Measurements from ENCODE around the gene KATNAL1.

Gene KATNAL1

DNA sequence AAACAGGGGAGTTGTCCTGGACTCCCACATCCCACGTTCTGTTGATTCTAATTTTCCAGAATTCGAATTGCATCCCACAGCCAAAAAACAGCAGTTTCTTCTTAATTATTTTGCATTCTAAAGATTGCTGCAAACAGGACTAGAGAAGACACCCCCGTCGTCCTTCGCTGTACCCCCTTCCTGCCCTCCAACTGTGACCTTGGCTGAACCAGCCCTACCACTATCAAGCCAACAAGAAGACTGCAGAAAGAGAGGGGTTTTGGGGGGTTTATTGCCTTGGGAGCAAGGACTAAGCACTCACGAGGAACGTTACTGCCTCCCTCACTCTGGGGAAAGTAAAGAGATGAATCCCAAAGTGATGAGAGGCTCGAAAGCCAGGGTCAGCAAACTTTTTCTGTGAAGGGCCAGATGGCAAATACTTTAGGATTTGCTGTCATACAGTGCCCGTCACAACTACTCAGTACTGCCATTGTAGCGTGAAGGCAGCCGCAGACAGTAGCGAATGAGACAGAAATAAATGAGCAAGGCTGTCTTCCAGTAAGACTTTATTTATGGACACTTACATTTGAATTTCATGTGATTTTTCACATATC, 32.5 kb upstream of the KATNAL1 start:
- no peak for DNase-seq
- H3K4me3 ChIP-seq (ENCODE audit: low read length) = no peak overlapping the region
- no peaks in the 10 kb centered on the region for H3K27me3 ChIP-seq (replicated peaks; ENCODE audit: insufficient read depth, low read length)
- H3K4me1 ChIP-seq (ENCODE audit: low read length) = no peaks in the 10 kb centered on the region
- no peaks in the 10 kb centered on the region for H3K9me2 ChIP-seq (replicated peaks; ENCODE audit: insufficient read depth, low read length)
- H3K4me2 ChIP-seq (ENCODE audit: low read depth, low read length) = no peak overlapping the region
- no peaks in the 10 kb centered on the region for H4K20me1 ChIP-seq (ENCODE audit: insufficient read depth, low read length)
- H3K27ac ChIP-seq (ENCODE audit: low read length) = no peak overlapping the region
- H2AFZ ChIP-seq (ENCODE audit: low read length) = no peak overlapping the region
- no peaks in the 10 kb centered on the region for H3K9me3 ChIP-seq (replicated peaks; ENCODE audit: insufficient read depth, low read length)
- H3K79me2 ChIP-seq (ENCODE audit: low read length) = no peaks in the 10 kb centered on the region
- TF ChIP-seq EZH2 (optimal IDR thresholded peaks at IDR 0.05; ENCODE audit: low read depth, low read length) = no peak
- TF ChIP-seq, protein P1, sequence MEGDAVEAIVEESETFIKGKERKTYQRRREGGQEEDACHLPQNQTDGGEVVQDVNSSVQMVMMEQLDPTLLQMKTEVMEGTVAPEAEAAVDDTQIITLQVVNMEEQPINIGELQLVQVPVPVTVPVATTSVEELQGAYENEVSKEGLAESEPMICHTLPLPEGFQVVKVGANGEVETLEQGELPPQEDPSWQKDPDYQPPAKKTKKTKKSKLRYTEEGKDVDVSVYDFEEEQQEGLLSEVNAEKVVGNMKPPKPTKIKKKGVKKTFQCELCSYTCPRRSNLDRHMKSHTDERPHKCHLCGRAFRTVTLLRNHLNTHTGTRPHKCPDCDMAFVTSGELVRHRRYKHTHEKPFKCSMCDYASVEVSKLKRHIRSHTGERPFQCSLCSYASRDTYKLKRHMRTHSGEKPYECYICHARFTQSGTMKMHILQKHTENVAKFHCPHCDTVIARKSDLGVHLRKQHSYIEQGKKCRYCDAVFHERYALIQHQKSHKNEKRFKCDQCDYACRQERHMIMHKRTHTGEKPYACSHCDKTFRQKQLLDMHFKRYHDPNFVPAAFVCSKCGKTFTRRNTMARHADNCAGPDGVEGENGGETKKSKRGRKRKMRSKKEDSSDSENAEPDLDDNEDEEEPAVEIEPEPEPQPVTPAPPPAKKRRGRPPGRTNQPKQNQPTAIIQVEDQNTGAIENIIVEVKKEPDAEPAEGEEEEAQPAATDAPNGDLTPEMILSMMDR (IDR thresholded peaks at IDR 0.05; ENCODE audit: low read length) = no peak
- no peak for TF ChIP-seq EZH2phosphoT487 (IDR thresholded peaks at IDR 0.05; ENCODE audit: low read length)
- H3F3A ChIP-seq (ENCODE audit: insufficient read depth, low read length) = no peaks in the 10 kb centered on the region
- no peak overlapping the region for H3K9ac ChIP-seq (ENCODE audit: low read length)
- no peaks in the 10 kb centered on the region for H3K36me3 ChIP-seq (replicated peaks; ENCODE audit: insufficient read depth, low read length)

DNA sequence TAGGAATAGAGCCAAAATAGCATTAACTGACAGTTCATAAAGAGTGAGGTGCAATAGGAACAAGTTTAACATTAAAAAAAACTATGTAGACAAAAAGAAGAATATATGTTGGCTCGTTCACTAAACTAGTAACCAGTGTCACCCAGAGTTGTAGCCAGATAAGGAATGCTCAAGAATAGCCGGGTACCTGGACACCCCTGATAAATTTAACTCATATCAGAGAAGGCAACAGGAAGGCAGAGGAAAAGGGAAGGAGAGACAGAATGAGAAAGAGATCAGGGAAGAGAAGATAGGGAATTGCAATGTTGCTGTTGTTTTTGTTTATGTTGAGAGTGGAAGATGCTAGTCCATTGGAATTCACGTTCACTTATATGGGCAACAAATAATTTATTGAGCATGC, 31.6 kb upstream of the KATNAL1 start:
- H2AFZ ChIP-seq (ENCODE audit: low read length) = no peak overlapping the region
- H4K20me1 ChIP-seq (ENCODE audit: insufficient read depth, low read length) = no peaks in the 10 kb centered on the region
- no peaks in the 10 kb centered on the region for H3K9me2 ChIP-seq (replicated peaks; ENCODE audit: insufficient read depth, low read length)
- H3K27me3 ChIP-seq (replicated peaks; ENCODE audit: insufficient read depth, low read length) = no peaks in the 10 kb centered on the region
- no peaks in the 10 kb centered on the region for H3K79me2 ChIP-seq (ENCODE audit: low read length)
- no peaks in the 10 kb centered on the region for H3K36me3 ChIP-seq (replicated peaks; ENCODE audit: insufficient read depth, low read length)
- DNase-seq = no peak
- H3F3A ChIP-seq (ENCODE audit: insufficient read depth, low read length) = no peaks in the 10 kb centered on the region
- no peaks in the 10 kb centered on the region for H3K9me3 ChIP-seq (replicated peaks; ENCODE audit: insufficient read depth, low read length)
- no peak overlapping the region for H3K9ac ChIP-seq (ENCODE audit: low read length)
- H3K27ac ChIP-seq (ENCODE audit: low read length) = no peak overlapping the region
- TF ChIP-seq EZH2 (optimal IDR thresholded peaks at IDR 0.05; ENCODE audit: low read depth, low read length) = no peak
- TF ChIP-seq, protein P1 (IDR thresholded peaks at IDR 0.05; ENCODE audit: low read length) = no peak
- TF ChIP-seq EZH2phosphoT487 (IDR thresholded peaks at IDR 0.05; ENCODE audit: low read length) = no peak
- H3K4me3 ChIP-seq (ENCODE audit: low read length) = no peak overlapping the region
- no peaks in the 10 kb centered on the region for H3K4me1 ChIP-seq (ENCODE audit: low read length)
- H3K4me2 ChIP-seq (ENCODE audit: low read depth, low read length) = no peak overlapping the region

DNA sequence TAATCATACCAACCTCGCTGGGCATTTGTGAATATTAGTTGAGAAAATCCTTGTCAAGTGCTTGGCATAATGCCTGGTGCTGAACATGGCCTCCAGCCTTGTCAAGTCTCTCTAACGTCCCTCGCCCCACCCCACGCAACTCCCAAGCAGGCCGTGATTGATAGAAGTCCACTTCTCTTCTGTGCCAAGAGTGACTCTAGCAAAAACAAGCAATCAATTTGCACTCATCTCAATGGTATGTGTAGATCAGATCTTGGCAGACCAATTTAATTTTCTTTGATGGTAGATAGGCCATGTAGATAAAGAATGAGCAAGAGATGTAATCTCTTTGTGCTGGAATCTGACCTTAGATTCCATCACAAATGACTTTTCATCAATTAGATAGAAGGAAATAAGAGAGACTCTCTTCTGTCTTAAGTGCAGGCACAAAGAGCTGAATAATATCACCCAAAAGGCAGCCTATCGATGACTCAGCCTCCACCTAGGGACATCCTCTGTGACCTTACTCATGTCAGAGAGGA, 31.0 kb upstream of the KATNAL1 start:
- H3K9ac ChIP-seq (ENCODE audit: low read length) = no peak overlapping the region
- H3K36me3 ChIP-seq (replicated peaks; ENCODE audit: insufficient read depth, low read length) = no peaks in the 10 kb centered on the region
- no peaks in the 10 kb centered on the region for H3K27me3 ChIP-seq (replicated peaks; ENCODE audit: insufficient read depth, low read length)
- H3K4me3 ChIP-seq (ENCODE audit: low read length) = no peak overlapping the region
- no peak for TF ChIP-seq EZH2 (optimal IDR thresholded peaks at IDR 0.05; ENCODE audit: low read depth, low read length)
- TF ChIP-seq, protein P1 (IDR thresholded peaks at IDR 0.05; ENCODE audit: low read length) = no peak
- no peak for TF ChIP-seq EZH2phosphoT487 (IDR thresholded peaks at IDR 0.05; ENCODE audit: low read length)
- H2AFZ ChIP-seq (ENCODE audit: low read length) = no peak overlapping the region
- H3F3A ChIP-seq (ENCODE audit: insufficient read depth, low read length) = no peaks in the 10 kb centered on the region
- no peaks in the 10 kb centered on the region for H3K79me2 ChIP-seq (ENCODE audit: low read length)
- no peaks in the 10 kb centered on the region for H3K9me2 ChIP-seq (replicated peaks; ENCODE audit: insufficient read depth, low read length)
- DNase-seq = no peak
- H3K9me3 ChIP-seq (replicated peaks; ENCODE audit: insufficient read depth, low read length) = no peaks in the 10 kb centered on the region
- no peaks in the 10 kb centered on the region for H4K20me1 ChIP-seq (ENCODE audit: insufficient read depth, low read length)
- H3K4me1 ChIP-seq (ENCODE audit: low read length) = no peaks in the 10 kb centered on the region
- H3K4me2 ChIP-seq (ENCODE audit: low read depth, low read length) = no peak overlapping the region
- H3K27ac ChIP-seq (ENCODE audit: low read length) = no peak overlapping the region
